T-helper 1 cell (primary cell): ENCODE results near the gene C22orf31.
"Not testable (repeated sequence)": the region's sequence is repeated elsewhere in the genome, so short reads cannot be mapped to it uniquely, and the experiment has no call there.

Source experiments
- DNase-seq, 5 donors: peaks; one replicate each; pipeline ENCODE4 v3.0.0-alpha.2; 2012 to 2020
- total RNA-seq, 4 donors: gene quantifications; one replicate each; lab custom pipeline; 2026; lab: John Stamatoyannopoulos, UW

Gene C22orf31
- 0 reads per million in 4 donors for total RNA-seq

- no peak for DNase-seq
These were observed at the start of gene C22orf31 for GRCh38 chr22:29061773-29062172. C22orf31 (minus strand) TSS chr22:29061831; CDS start chr22:29061792, 39 bp downstream.

DNA sequence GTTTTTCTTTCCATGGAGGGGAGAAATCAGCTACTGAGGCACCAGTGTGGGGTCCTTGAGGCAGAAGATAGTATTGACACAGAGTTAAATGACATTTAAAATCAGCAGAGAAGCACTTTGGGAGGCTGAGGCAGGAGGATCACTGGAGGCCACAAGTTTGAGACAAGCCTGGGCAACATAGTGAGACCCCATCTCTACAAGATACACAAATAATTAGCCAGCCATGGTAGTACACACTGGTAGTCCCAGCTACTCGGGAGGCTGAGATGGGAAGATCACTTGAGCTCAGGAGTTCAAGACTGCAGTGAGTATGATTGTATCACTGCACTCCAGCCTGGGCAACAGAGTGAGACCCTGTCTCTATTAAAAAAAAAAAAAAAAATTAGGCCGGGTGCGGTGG is 49.3 kb upstream of the C22orf31 start:
- DNase-seq = no peak

GRCh38 chr22:29109822-29110221 is 48.2 kb upstream of the C22orf31 start:
- no peak for DNase-seq

- DNase-seq = no peak
These were observed 46.5 kb upstream of the C22orf31 start for GRCh38 chr22:29108137-29108536.

GRCh38 chr22:29106839-29107238 is 45.2 kb upstream of the C22orf31 start:
- no peak for DNase-seq

DNA sequence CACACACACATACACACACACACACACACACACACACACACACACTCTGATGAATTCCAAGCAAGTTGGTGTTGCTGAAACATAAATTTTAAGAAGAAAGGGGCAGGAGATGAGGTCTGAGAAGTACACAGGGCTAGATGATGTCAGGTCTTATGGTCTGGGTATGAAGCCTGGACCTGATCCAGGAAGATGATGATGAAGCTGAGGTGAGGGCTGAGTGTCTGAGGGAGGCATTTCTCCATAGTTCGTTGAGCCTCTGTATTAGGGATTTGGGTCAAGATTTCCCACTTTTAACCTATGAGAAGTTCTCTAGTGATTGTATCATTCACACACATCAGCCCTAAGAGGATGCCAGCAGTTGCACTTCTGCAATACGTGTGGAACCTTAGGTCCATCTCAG is 43.8 kb upstream of the C22orf31 start:
- DNase-seq = no peak

DNA sequence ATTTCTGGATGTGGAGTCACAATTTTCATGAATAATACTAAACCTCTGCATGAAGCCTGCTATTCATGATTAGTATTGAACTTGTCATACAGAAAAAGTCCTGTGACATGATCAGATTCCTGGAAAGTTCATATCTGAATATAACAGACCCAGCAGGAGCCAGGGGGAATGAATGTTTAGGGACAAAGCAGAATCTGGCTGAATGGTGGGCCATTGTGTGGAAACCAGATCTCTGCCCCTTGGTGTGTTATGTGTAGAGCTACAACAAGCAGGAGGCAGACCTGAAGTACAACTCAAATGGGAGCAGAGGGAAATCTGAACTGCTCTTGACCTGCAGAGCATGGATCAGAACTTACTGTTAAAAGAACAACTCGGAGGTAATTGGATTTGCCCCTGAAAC is 41.5 kb upstream of the C22orf31 start:
- no peak for DNase-seq

DNA sequence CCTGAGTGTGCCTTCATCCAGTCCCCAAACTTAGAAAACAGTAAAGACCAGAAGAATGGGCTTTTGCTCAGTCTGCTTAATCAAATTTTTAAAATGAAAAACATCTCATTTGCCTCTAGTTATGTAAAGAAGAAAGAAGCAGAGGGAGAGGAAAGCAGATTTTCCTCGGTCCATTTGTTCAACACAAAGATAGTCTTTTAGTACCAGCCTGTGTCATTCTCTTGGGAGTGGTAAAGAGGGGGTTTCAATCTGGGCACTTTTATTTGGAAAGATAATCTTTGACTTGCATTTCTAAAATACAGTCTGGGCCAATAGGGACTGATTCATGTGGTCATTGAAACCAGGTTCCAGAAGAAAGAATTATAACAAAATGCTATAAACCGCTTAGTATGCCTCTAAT is 40.7 kb upstream of the C22orf31 start:
- DNase-seq = no peak

DNA sequence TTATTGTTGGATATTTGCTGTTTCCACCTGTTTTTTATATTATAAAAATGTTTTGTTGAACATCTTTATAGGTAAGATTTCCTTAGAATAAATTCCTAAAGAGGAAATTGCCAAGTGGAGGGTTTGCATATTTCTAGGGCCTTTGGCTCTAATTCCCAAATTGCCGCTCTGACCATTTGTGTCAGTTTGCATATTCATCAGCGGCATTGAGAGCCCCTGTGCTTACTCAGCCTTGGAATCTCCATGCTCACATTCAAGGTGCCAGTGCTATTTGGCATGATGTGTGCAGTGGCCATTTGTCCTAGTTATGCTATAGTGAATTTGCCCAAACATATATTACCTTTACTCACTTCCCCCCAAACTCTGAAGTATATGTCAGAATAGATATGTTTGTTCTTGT is 36.7 kb upstream of the C22orf31 start:
- DNase-seq = no peak

DNA sequence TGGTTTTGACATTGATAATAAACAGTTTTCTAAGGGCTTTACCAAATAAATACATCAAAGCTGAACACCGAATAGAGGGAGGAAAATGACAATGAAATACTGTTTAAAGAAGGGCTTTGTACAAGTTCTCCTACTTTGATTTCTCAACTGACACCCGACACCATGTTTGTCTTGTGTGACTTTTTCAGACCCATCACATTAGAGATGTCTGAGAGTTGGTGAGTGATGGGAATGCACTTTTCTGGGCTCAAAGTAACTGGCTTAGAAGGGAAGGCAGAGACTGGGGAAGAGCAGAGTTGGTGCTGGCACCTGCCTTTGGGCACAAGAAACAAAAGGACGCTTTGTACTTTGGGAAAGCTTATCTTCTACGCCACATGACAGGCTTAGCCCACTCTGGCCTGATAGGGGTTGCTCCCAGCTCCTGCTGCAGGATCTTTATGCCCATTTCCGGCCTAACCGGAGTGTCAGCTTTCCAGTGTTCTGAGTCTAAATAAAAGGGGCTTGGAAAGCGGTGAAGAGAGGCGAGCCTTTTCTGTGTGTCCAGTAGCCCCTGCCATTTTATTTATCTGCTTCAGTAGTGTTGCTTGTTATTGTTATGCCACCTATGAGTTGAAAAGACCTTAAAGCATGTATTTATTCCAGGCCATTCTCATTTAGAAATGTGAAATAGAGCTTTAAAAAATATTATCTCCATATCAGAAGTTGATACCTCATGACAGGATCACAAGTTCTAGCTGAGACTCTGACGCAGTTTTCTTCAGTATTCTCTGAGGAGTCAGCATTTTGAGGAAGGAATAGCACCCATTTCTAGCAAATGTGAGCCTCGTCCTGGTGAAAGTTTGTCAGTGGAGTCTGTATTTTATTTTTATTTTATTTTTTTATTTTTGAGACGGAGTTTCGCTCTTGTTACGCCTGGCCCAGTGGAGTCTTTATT is 35.4 kb upstream of the C22orf31 start:
- DNase-seq = no peak

GRCh38 chr22:29095459-29095858 is 33.8 kb upstream of the C22orf31 start:
- DNase-seq = no peak

DNA sequence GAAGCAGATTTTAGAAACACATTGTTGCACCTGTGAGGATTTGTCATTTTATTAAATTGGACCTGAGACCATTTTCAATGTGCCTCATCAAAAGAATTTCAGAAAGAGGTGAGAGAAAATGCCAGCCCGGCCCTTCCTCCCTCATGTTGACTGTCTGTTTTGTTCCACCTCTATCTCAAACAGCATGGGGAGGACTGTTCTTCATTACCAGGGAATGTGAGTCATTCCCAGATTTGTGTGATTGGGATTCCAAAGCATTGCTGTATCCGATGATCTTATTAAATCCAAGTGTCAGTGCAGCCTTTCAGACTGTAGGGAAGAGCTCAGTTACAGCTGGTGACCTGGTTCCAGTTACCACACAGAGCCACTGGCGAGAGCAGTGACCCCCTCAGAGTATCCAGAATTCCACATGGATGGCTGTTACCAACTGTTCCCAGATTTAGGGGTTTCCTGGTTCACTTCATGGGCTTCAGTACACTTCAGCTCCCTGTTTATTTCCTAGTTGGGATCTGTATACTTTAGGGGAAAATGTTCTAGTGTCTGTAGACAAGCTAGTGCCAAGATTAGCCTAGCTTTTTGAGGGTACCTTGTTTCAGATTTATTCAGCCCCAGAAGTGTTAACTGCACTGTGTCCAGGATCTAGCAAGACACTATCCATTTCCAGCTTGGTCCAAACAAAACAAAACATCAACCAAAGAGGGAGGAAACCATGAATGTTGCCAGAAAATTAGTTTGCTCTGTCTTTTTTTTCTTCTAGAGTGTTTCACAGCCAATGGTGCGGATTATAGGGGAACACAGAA is 32.1 kb upstream of the C22orf31 start:
- no peak for DNase-seq

DNA sequence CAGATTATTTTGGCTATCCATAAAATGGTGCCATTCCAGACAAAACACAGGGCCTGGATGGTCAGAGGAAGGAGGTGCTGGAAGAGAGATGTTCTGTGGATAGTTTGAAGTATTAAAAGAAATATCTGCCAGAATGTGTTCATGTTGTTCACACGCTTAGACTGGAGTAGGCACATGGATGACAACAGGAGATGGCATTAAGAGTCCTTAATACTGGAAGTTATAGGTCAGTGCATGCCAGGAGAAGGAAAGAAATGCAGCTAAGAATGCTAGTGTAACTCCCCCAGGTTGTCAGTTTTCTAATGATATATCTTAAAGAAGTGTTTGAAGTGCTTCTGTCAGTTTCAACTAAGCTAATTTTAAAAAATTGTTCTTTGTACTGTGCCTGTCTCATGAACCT is 31.4 kb upstream of the C22orf31 start:
- DNase-seq = no peak

DNA sequence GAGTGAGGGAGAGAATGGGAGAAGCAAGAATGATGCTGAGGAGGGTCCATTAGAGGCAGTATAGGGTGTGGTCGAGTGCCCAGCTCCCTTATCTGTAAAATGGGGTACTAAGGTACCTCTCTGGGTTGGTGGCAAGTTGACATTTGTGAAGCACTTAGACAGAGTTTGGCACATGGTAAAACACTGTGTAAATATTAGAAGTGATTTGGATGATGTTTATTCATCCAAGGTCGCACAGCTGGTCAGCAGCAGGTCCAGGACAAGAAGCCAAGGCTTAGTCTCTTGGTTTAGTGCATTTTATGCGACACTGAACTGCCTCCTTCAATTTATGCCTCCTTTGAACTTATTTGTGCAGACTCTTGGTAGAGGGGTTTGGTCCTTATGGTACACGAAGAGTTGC is 30.6 kb upstream of the C22orf31 start:
- DNase-seq = no peak

DNA sequence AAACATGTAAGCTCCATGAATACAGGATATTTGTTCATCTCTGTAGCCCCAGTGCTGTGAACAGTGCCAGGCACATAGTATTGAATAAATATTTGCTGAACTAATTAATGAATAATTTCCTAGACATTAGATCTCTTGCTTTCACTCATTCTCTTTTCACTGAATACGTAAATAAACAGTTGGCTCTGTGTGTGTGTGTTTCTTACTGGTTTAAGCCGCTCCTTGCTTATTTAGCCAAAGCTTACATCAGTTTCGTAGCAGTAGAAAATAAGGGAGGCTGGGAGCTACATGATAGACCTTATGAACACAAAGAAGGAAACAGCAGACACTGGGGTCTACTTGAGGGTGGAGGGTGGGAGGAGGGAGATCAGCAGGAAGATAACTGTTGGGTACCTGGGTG is 28.4 kb upstream of the C22orf31 start:
- no peak for DNase-seq

DNA sequence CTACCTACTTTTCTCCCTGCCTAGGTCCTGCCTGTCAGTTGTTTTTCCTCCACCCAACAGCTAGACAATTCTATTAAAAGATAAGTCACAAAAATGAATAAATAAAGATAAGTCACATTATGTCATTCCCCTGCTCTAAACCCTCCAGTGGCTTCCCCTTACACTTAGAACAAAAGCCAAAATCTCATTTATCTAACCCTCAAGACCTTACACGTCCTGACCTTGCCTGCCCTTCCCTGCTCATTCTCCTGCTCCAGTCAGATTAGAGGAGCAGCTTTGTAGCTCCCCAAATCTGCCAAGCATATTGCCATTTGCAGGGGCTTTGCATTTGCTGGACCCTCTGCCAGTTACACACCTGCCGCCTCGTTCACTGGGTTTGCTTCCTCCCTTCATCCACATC is 27.9 kb upstream of the C22orf31 start:
- no peak for DNase-seq

DNA sequence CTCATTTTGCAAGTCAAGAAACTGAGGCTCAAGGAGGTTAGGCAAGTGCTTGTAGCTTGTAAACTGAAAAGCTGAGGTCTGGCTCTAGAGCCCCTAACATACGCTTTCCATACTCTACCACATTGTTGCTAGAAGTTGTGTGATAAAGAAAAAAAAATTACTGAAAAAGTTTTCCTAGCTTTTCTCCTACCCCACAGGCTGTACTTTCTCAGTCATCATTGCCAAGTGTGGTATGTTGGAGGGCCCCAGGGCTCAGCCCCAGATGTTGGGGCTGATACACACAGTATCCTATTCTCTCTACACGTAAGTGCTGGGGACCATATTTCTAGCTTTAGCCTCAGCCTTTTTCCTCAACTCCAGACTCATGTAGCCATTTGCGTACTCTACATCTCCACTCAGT is 27.2 kb upstream of the C22orf31 start:
- DNase-seq = no peak

- no peak for DNase-seq
These were observed 25.4 kb upstream of the C22orf31 start for GRCh38 chr22:29087012-29087411.

GRCh38 chr22:29083933-29084591 is 22.4 kb upstream of the C22orf31 start:
- DNase-seq = no peak

- DNase-seq = not testable (repeated sequence)
These were observed 21.9 kb upstream of the C22orf31 start for GRCh38 chr22:29083576-29083932.

GRCh38 chr22:29082826-29083545 is 21.4 kb upstream of the C22orf31 start:
- no peak for DNase-seq

DNA sequence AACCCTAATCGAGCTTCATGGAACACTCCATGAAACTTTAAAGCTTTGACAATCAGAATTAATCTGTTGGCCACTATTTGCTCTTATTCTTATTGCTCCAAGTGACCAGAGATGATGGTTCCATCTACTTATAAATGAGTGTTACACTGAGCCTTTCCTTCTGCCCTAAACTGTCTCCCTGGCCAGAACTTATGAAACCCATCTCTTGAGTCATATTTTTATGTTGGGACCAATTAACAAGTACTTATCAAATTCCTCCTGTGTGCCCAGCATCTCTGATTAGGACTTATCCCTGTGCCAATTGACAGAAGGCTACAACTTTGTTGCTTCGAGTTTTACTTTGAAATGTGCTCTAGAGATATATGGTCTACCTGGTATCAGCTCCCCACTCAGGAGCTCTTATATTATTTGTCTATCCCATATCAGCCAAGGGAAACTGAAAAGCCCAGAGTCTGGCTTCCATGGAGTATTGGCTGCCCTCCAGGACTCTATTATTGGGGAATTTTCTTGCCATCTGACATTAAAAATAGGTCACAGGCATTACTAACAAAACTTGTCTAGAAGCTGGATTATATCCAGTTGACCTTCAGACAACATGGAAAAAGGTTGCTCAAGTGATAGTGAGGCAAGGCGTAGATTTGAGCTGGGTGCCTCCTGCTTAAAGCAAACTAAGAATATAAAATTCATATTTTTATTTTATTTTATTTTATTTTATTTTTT is 20.0 kb upstream of the C22orf31 start:
- DNase-seq = no peak
